ENCODE data around the gene DAPK2. TPM values are rescaled to one million over a fixed set of nuclear protein-coding genes. Genes with fewer than 3 reads are reported as not detected.

Gene DAPK2
- total and polyA plus RNA-seq, 2 of the 4 experiments (the other 2 are of a cell fraction): 0.34 to 0.36 TPM

- no peak overlapping the region for H2AK5ac ChIP-seq (ENCODE audit: low read depth, low read length)
- H2BK15ac ChIP-seq (ENCODE audit: low read depth, low read length): no peak overlapping the region
- peaks cover 6% of the 10 kb centered on the region; the same call in 1 of the 2 replicates for H3K27me3 ChIP-seq (ENCODE audit: control insufficient read depth, insufficient read depth, low read length)
- no peak overlapping the region for H2AFZ ChIP-seq (replicated peaks; ENCODE audit: low read length, poor library complexity)
- dilution Hi-C loops (cut with HindIII; ENCODE audit: low sequenced_read_pairs, unreplicated experiment) (no loop called here), intact Hi-C loops (cut with micrococcal nuclease) (no loop called here), in situ Hi-C loops (cut with MboI; ENCODE audit: low sequenced_read_pairs) (no loop called here)
- 63% methylated on average over 3 of the region's 4 CpGs; no CpG with 5 or more reads in 1 of the 2 experiments for WGBS, 2 experiments (ENCODE audit: extremely low coverage in 2 of 2, insufficient read length in 1 of 2)
- peaks cover 5% of the 10 kb centered on the region; the same call in 1 of the 2 replicates for H3K4me1 ChIP-seq (ENCODE audit: control insufficient read depth, insufficient read depth, low read length)
- no peaks in the 10 kb centered on the region for H3K79me1 ChIP-seq (ENCODE audit: low read depth in 1 of 2, low read length in 2 of 2)
- ATAC-seq (ENCODE audit: low read depth) (no peak), DNase-seq (no peak)
- POLR2A ChIA-PET (ENCODE audit: unreplicated experiment): no interaction called here
- H4K20me1 ChIP-seq (ENCODE audit: insufficient read depth, low read length): no peaks in the 10 kb centered on the region
- H3K4me2 ChIP-seq (ENCODE audit: low read depth, low read length): no peak overlapping the region
- H2BK20ac ChIP-seq (ENCODE audit: low read depth, low read length): no peak overlapping the region
- no peak overlapping the region for H2BK120ac ChIP-seq (ENCODE audit: low read depth, low read length)
- H2AK9ac ChIP-seq (replicated peaks; ENCODE audit: low read depth, low read length, poor library complexity): no peak overlapping the region
- CTCF ChIA-PET: interaction anchor here (0.9 to 1.3 kb wide), 3 partner anchors 12 to 23 kb away, joined by 3 read pairs; no protein-coding TSS in a partner anchor
- BruUV-seq (replicated peaks): no TSS peak
- no peaks in the 10 kb centered on the region for H3K36me3 ChIP-seq (ENCODE audit: control insufficient read depth, insufficient read depth, low read length)
- no peak overlapping the region for H2BK5ac ChIP-seq (ENCODE audit: low read depth, low read length, poor library complexity, severe bottlenecking)
- no peak overlapping the region for H3K4ac ChIP-seq (ENCODE audit: low read depth, low read length)
- H4K5ac ChIP-seq (ENCODE audit: low read depth, low read length): no peak overlapping the region
- H3K9ac ChIP-seq (ENCODE audit: low read depth, low read length): no peak overlapping the region
- no peak overlapping the region for H3K18ac ChIP-seq (ENCODE audit: low read depth, low read length)
- H3K4me3 ChIP-seq (ENCODE audit: insufficient read depth, low read depth, low read length): no peak overlapping the region
- no peaks in the 10 kb centered on the region for H3K9me1 ChIP-seq (ENCODE audit: insufficient read depth, low read length)
- no peak overlapping the region for H3K14ac ChIP-seq (replicated peaks; ENCODE audit: low read depth, low read length)
- H4K8ac ChIP-seq (ENCODE audit: low read depth in 2 of 2, low read length in 2 of 2): no peak overlapping the region
- no peak for TF ChIP-seq RCOR1 (IDR thresholded peaks at IDR 0.05; ENCODE audit: insufficient replicate concordance, low read length)
- no peak for TF ChIP-seq CTCF (conservative IDR thresholded peaks at IDR 0.05; ENCODE audit: low read depth, low read length)
- no peak for TF ChIP-seq RAD21 (IDR thresholded peaks at IDR 0.05; ENCODE audit: low read length)
- TF ChIP-seq MXI1 (IDR thresholded peaks at IDR 0.05; ENCODE audit: borderline replicate concordance, low read depth, low read length): no peak
- no peak for TF ChIP-seq MAZ (IDR thresholded peaks at IDR 0.05; ENCODE audit: borderline replicate concordance, low read depth, low read length)
- no peak for TF ChIP-seq CHD1 (IDR thresholded peaks at IDR 0.05; ENCODE audit: low read depth, low read length)
- TF ChIP-seq CEBPB (IDR thresholded peaks at IDR 0.05; ENCODE audit: low read depth, low read length): no peak
- TF ChIP-seq SMC3 (IDR thresholded peaks at IDR 0.05; ENCODE audit: low read depth, low read length): no peak
- no peak for TF ChIP-seq NFE2L2 (IDR thresholded peaks at IDR 0.05; ENCODE audit: low read depth, low read length)
- no peak for TF ChIP-seq POLR2A (IDR thresholded peaks at IDR 0.05; ENCODE audit: low read depth, low read length)
- no peak for TF ChIP-seq ELK1 (IDR thresholded peaks at IDR 0.05; ENCODE audit: borderline replicate concordance, low read depth, low read length)
- no peak for TF ChIP-seq MAFK (IDR thresholded peaks at IDR 0.05; ENCODE audit: low read depth, low read length)
- no peak overlapping the region for H3K23ac ChIP-seq (ENCODE audit: low read depth, low read length)
- no peaks in the 10 kb centered on the region for H3K9me3 ChIP-seq (ENCODE audit: control insufficient read depth, insufficient read depth, low read length)
- no peak overlapping the region for H3K56ac ChIP-seq (ENCODE audit: extremely low read depth, insufficient read depth, low read length)
- no peak overlapping the region for H3K27ac ChIP-seq (ENCODE audit: insufficient read depth, low read length)
- no peak overlapping the region for H4K91ac ChIP-seq (ENCODE audit: insufficient read depth, low read depth, low read length)
Measured at GRCh38 chr15:63967616-63968015, 78.7 kb downstream of the DAPK2 start.
